GM23248 (cell line): Measurements from ENCODE around the gene SH3GLB1. TPM values are rescaled to one million over a fixed set of nuclear protein-coding genes. Genes with fewer than 3 reads are reported as not detected.
A peak's percentile ranks its signal among the peaks of the same experiment; 100 is the strongest.

Experiments
- DNase-seq: peaks from one replicate; pipeline ENCODE4 v3.0.0-alpha.2; 2015
- H2AFZ ChIP-seq: fragments of 200-600 bp; sonication (generic); 2 replicates; pipeline ENCODE4 v1.6.1; 2016; ENCODE audit warnings: antibody characterized with exemption
- H3F3A ChIP-seq: fragments of 200-600 bp; sonication (generic); 2 replicates; pipeline ENCODE4 v1.6.1; 2016; ENCODE audit warnings: mild to moderate bottlenecking, antibody characterized with exemption, mixed run types; ENCODE audit not compliant: insufficient read depth
- H3K27ac ChIP-seq: fragments of 200-600 bp; sonication (generic); 2 replicates; pipeline ENCODE4 v1.5.1; 2016; ENCODE audit warnings: mild to moderate bottlenecking
- H3K27me3 ChIP-seq: fragments of 200-600 bp; sonication (generic); replicated peaks from 2 replicates; pipeline ENCODE4 v1.6.1; 2016; ENCODE audit warnings: mild to moderate bottlenecking; ENCODE audit not compliant: insufficient read depth
- H3K36me3 ChIP-seq: fragments of 200-600 bp; sonication (generic); 2 replicates; pipeline ENCODE4 v1.6.1; 2016; ENCODE audit warnings: low read depth, mild to moderate bottlenecking
- H3K4me1 ChIP-seq: fragments of 200-600 bp; sonication (generic); 2 replicates; pipeline ENCODE4 v1.6.1; 2016; ENCODE audit warnings: mild to moderate bottlenecking; ENCODE audit not compliant: insufficient read depth
- H3K4me2 ChIP-seq: fragments of 200-600 bp; sonication (generic); one replicate; pipeline ENCODE4 v1.6.1; 2016; ENCODE audit warnings: mild to moderate bottlenecking; ENCODE audit not compliant: unreplicated experiment
- H3K4me3 ChIP-seq: fragments of 200-600 bp; sonication (generic); 2 replicates; pipeline ENCODE4 v1.5.1; 2016; ENCODE audit warnings: mild to moderate bottlenecking
- H3K79me2 ChIP-seq: fragments of 200-600 bp; sonication (generic); 2 replicates; pipeline ENCODE4 v1.6.1; 2016; ENCODE audit warnings: mild to moderate bottlenecking; ENCODE audit not compliant: insufficient read depth
- H3K9ac ChIP-seq: fragments of 200-600 bp; sonication (generic); 2 replicates; pipeline ENCODE4 v1.6.1; 2016; ENCODE audit warnings: mild to moderate bottlenecking
- H3K9me2 ChIP-seq: fragments of 200-600 bp; sonication (generic); 2 replicates; pipeline ENCODE4 v1.6.1; 2016; ENCODE audit warnings: mixed run types, mild to moderate bottlenecking, moderate library complexity; ENCODE audit not compliant: insufficient read depth
- H3K9me3 ChIP-seq: fragments of 200-600 bp; sonication (generic); one replicate; pipeline ENCODE4 v1.6.1; 2017; ENCODE audit warnings: low read depth
- H4K20me1 ChIP-seq: fragments of 200-600 bp; sonication (generic); 2 replicates; pipeline ENCODE4 v1.6.0; 2016; ENCODE audit not compliant: insufficient read depth
- EZH2 ChIP-seq: fragments of 200-600 bp; sonication (generic); IDR thresholded peaks from 2 replicates; pipeline ENCODE4 v1.6.1; 2018; ENCODE audit warnings: antibody characterized with exemption, mild to moderate bottlenecking; ENCODE audit not compliant: insufficient read depth, poor library complexity, severe bottlenecking
- EZH2phosphoT487 ChIP-seq: fragments of 200-600 bp; sonication (generic); IDR thresholded peaks from 2 replicates; pipeline ENCODE4 v1.6.1; 2018; ENCODE audit warnings: antibody characterized with exemption, moderate library complexity, mild to moderate bottlenecking, low read depth; ENCODE audit not compliant: insufficient read depth
- WGBS, 2 experiments: methylation state at CpG; one replicate each; pipeline ENCODE4 v1.1.6; 2015 to 2017; ENCODE audit warnings: low lambda C conversion rate in 2 of 2, low coverage in 1 of 2; ENCODE audit errors: missing lambda C conversion rate in 2 of 2; 5-methylcytosine and 5-hydroxymethylcytosine counted together
- in situ Hi-C: fragments of 300-500 bp; cut with MboI; formaldehyde crosslinking; loops from 2 replicates; pipeline ENCODE4 v1.15.0; 2020
- polyA plus RNA-seq: library from polyadenylated mRNA; unstranded; fragments of >200 nt; fragmentation: Nextera tagmentation; extraction: Ambion mirVana; gene quantifications from 2 replicates; pipeline ENCODE4 v1.2.1, GENCODE V29; 2016
- total RNA-seq: library from RNA; depleted of rRNA; stranded (reverse); fragments of >200 nt; shearing (Covaris generic); gene quantifications from 2 replicates; pipeline ENCODE4 v1.2.3, GENCODE V29; 2014

The SH3GLB1 gene
- total and polyA plus RNA-seq, 2 experiments from 2014 or later, result 36.0 to 131 TPM

- peaks cover 5% of the 10 kb centered on the region; the same call in 1 of the 2 replicates for H3K4me1 ChIP-seq
- H3K4me3 ChIP-seq, result no peak overlapping the region
- 0 out of 2 replicates have a peak, but pooled peaks cover 4% of the 10 kb centered on the region for H3K36me3 ChIP-seq
- no peak overlapping the region for H3K4me2 ChIP-seq
- H3K9me3 ChIP-seq, result no peaks in the 10 kb centered on the region
- no peaks in the 10 kb centered on the region for H3K9me2 ChIP-seq
- no peaks in the 10 kb centered on the region for H3K27me3 ChIP-seq
- H2AFZ ChIP-seq, result no peak overlapping the region
- DNase-seq, result peak; percentile 48
- H3K79me2 ChIP-seq, result no peaks in the 10 kb centered on the region
- peaks cover 36% of the 10 kb centered on the region for H3F3A ChIP-seq
- H3K9ac ChIP-seq, result no peak overlapping the region
- TF ChIP-seq EZH2, result no peak
- TF ChIP-seq EZH2phosphoT487, result no peak
- in situ Hi-C loops, result no loop called here
- WGBS, 2 experiments, result 0 to 11% methylated on average over 1 of the region's 1 CpG
- H4K20me1 ChIP-seq, result no peaks in the 10 kb centered on the region
- H3K27ac ChIP-seq, result no peak overlapping the region
Observed at GRCh38 chr1:86750076-86750475, 45.7 kb downstream of the SH3GLB1 start.

- no peak overlapping the region for H2AFZ ChIP-seq
- H3F3A ChIP-seq, result peaks cover 36% of the 10 kb centered on the region
- no peaks in the 10 kb centered on the region for H3K9me2 ChIP-seq
- no peaks in the 10 kb centered on the region for H3K27me3 ChIP-seq
- WGBS, 2 experiments, result 60 to 61% methylated on average over 5 of the region's 5 CpGs
- no peak overlapping the region for H3K27ac ChIP-seq
- no peak for DNase-seq
- in situ Hi-C loops, result no loop called here
- H3K4me2 ChIP-seq, result no peak overlapping the region
- no peaks in the 10 kb centered on the region for H4K20me1 ChIP-seq
- H3K79me2 ChIP-seq, result no peaks in the 10 kb centered on the region
- peaks cover 5% of the 10 kb centered on the region; the same call in 1 of the 2 replicates for H3K4me1 ChIP-seq
- H3K9ac ChIP-seq, result no peak overlapping the region
- TF ChIP-seq EZH2phosphoT487, result no peak
- TF ChIP-seq EZH2, result no peak
- H3K4me3 ChIP-seq, result no peak overlapping the region
- no peaks in the 10 kb centered on the region for H3K9me3 ChIP-seq
- H3K36me3 ChIP-seq, result 0 out of 2 replicates have a peak, but pooled peaks cover 4% of the 10 kb centered on the region
Observed at GRCh38 chr1:86750530-86750929, 46.2 kb downstream of the SH3GLB1 start.

DNA sequence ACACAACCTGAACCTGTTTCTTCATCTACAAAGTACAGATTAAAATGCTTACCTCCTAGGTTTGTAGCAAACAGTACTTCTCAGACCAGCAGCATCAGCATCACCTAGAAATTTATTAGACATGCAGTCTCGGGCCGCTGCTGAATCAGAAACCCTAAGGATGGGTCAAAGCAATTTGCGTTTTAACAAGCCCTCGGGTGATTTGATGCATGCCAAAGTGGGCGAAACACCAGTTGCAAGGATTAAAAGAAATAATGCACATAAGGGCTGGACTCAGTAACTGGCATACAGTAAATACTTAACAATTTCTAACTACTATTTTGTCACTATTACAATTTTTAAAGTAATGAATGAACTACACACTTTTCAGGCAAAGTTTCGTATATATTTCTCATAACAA lies 47.5 kb downstream of the SH3GLB1 start:
- TF ChIP-seq EZH2phosphoT487 (no peak), EZH2 (no peak)
- Histone ChIP-seq H3K9me2 (no peaks in the 10 kb centered on the region), H3K79me2 (no peaks in the 10 kb centered on the region), H3K27ac (no peak overlapping the region), H3K9me3 (no peaks in the 10 kb centered on the region), H4K20me1 (no peaks in the 10 kb centered on the region), H3K9ac (no peak overlapping the region), H3K4me2 (no peak overlapping the region), H3K4me1 (peaks cover 8% of the 10 kb centered on the region; the same call in 1 of the 2 replicates), H3K27me3 (no peaks in the 10 kb centered on the region), H3K4me3 (no peak overlapping the region), H2AFZ (no peak overlapping the region), H3K36me3 (0 out of 2 replicates have a peak, but pooled peaks cover 4% of the 10 kb centered on the region), H3F3A (peaks cover 38% of the 10 kb centered on the region)
- in situ Hi-C loops, result no loop called here
- 79 to 87% methylated on average over 6 of the region's 6 CpGs for WGBS, 2 experiments
- DNase-seq, result no peak

DNA sequence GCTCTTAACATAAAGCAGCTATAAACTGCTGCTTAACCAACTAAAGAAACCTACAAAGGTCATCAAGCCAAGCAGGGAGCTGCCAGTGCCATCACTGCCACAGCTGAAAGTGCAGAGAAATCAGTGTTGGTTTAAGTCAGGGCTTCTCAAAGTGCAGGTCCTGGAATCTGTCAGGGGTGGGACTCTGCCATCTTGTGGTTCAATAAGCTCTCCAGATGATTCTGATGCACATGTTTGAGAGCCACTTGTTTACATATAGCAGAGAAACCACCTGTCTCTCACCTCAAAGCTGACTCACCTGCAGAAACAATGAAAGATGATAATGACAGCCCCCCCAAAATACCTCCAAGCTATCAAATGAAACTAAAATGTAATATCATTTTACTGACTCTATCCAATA lies 49.3 kb downstream of the SH3GLB1 start:
- Histone ChIP-seq H4K20me1 (no peaks in the 10 kb centered on the region), H3K36me3 (no peaks in the 10 kb centered on the region), H3K4me2 (no peak overlapping the region), H3F3A (peaks cover 39% of the 10 kb centered on the region), H3K9ac (no peak overlapping the region), H2AFZ (no peak overlapping the region), H3K79me2 (no peaks in the 10 kb centered on the region), H3K27me3 (no peaks in the 10 kb centered on the region), H3K9me2 (no peaks in the 10 kb centered on the region), H3K4me3 (no peak overlapping the region), H3K27ac (no peak overlapping the region), H3K4me1 (peaks cover 20% of the 10 kb centered on the region), H3K9me3 (no peaks in the 10 kb centered on the region)
- TF ChIP-seq EZH2 (no peak), EZH2phosphoT487 (no peak)
- DNase-seq, result peak; percentile 12
- in situ Hi-C loops, result no loop called here

DNA sequence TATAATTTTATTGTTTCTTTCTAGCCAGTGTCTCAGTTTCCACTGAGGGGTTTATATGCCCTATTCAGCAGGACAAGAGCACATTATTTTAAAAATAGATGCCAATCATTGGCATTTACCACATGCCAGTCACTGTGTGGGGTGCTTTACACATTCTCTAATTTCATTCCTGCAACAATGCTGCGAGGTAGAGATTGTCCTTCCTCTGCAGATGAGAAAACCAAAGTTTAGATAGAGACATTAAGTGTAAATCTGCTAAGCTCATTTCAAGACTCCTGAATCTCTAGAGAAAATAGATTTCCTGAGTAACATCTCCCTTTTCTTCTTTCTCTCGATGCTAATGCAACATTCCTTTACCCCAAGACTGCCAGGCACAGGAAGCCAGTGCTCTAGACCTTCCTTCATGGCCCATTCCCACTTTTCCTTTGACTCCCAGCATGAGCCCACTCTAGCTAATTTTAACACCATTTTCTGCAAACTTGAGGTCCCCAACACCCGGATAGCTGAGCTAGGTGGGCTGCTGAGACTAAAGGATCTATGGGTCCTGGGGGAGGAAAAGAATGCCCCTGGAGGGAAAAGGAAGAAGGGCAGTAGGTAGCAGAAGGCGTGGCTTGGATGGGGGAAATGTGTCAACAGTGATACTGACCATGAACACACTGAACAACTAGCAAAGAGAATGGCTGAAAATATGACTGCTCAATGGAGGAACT lies 50.0 kb downstream of the SH3GLB1 start:
- no peaks in the 10 kb centered on the region for H4K20me1 ChIP-seq
- H3K4me1 ChIP-seq, result peaks cover 20% of the 10 kb centered on the region
- TF ChIP-seq EZH2phosphoT487 (no peak), EZH2 (no peak)
- DNase-seq, result no peak
- no peaks in the 10 kb centered on the region for H3K79me2 ChIP-seq
- 68 to 76% methylated on average over 4 of the region's 4 CpGs for WGBS, 2 experiments
- H3K4me2 ChIP-seq, result no peak overlapping the region
- no peaks in the 10 kb centered on the region for H3K9me2 ChIP-seq
- in situ Hi-C loops, result no loop called here
- no peaks in the 10 kb centered on the region for H3K9me3 ChIP-seq
- H3F3A ChIP-seq, result peaks cover 31% of the 10 kb centered on the region
- no peak overlapping the region for H3K9ac ChIP-seq
- no peaks in the 10 kb centered on the region for H3K27me3 ChIP-seq
- no peak overlapping the region for H3K27ac ChIP-seq
- no peaks in the 10 kb centered on the region for H3K36me3 ChIP-seq
- no peak overlapping the region for H2AFZ ChIP-seq
- H3K4me3 ChIP-seq, result no peak overlapping the region
